PC-3 (cell line): Measurements from ENCODE around the gene TMPRSS2.
"Not testable (repeated sequence)": the region's sequence is repeated elsewhere in the genome, so short reads cannot be mapped to it uniquely, and the experiment has no call there.

Source experiments
- EZH2 ChIP-seq: fragments of 300-600 bp; sonication (generic); IDR thresholded peaks from one replicate; pipeline ENCODE4 v1.6.1; 2017; ENCODE audit warnings: antibody characterized with exemption, mild to moderate bottlenecking, low read length; ENCODE audit not compliant: unreplicated experiment
- TF ChIP-seq, protein P1 (sequence below): fragments of 300-600 bp; sonication (generic); conservative IDR thresholded peaks from 2 replicates; pipeline ENCODE4 v1.5.1; 2017; ENCODE audit warnings: antibody characterized with exemption, low read depth, mild to moderate bottlenecking, low read length

GRCh38 chr21:41423305-41423636, 84.7 kb downstream of the TMPRSS2 start:
- TF ChIP-seq, protein P1, sequence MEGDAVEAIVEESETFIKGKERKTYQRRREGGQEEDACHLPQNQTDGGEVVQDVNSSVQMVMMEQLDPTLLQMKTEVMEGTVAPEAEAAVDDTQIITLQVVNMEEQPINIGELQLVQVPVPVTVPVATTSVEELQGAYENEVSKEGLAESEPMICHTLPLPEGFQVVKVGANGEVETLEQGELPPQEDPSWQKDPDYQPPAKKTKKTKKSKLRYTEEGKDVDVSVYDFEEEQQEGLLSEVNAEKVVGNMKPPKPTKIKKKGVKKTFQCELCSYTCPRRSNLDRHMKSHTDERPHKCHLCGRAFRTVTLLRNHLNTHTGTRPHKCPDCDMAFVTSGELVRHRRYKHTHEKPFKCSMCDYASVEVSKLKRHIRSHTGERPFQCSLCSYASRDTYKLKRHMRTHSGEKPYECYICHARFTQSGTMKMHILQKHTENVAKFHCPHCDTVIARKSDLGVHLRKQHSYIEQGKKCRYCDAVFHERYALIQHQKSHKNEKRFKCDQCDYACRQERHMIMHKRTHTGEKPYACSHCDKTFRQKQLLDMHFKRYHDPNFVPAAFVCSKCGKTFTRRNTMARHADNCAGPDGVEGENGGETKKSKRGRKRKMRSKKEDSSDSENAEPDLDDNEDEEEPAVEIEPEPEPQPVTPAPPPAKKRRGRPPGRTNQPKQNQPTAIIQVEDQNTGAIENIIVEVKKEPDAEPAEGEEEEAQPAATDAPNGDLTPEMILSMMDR = not testable (repeated sequence)
- TF ChIP-seq EZH2 = not testable (repeated sequence)
